ENCODE measurements around the gene PRELP.
"Not testable (repeated sequence)": the region's sequence is repeated elsewhere in the genome, so short reads cannot be mapped to it uniquely, and the experiment has no call there.

The PRELP gene

DNA sequence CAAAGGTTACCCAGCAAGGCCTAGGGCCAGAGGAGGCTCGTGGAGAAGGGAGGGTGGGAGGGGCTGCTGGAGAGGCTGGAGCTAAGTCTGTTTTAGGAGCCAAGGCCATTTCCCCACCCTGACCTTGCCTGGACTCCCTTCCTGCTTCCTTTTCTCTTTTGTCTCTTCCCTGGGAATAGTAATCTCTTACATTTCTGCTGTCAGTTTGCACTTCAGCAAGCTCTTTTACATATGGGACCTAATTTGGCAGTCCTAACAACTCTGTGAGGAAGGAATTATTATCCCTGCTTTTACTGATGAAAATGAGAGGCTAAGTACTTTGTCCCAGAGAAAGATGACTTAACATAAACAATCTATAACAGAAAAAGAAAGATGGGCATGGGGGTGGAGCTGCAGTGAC, 32.2 kb downstream of the PRELP start:
- no peak for DNase-seq (ENCODE audit: low read depth)

DNA sequence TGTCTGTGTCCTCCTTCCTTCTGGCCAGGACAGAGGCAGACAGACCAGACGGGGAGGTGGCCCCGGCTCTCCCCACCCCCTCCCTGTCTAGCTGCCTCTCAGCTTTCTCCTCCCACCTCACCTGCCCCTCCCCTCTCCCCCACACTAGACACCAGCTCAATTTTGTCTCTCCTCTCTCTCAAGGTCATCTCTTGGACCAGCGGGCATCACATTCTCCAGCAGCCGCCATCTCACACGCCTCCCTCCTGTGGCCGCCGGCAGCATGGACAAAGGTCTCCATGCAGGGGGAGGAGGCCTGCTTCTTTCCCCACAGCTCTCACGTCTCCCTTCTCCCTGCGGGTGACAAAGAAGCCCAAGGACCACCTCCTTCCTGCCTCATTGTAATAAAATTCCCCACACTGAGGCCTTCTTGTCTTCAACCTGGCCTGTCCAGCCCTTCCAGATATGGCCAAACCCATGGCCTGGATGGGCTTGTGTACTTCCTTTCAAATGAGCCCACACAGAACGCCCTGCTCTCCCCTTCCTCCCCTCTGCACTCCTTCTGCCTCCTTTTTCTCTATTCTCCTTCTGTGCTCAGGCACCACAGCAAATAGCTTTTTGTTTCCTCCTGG, 33.0 kb downstream of the PRELP start:
- no peak for DNase-seq (ENCODE audit: low read depth)

GRCh38 chr1:203509135-203509534, 33.5 kb downstream of the PRELP start:
- no peak for DNase-seq (ENCODE audit: low read depth)

DNA sequence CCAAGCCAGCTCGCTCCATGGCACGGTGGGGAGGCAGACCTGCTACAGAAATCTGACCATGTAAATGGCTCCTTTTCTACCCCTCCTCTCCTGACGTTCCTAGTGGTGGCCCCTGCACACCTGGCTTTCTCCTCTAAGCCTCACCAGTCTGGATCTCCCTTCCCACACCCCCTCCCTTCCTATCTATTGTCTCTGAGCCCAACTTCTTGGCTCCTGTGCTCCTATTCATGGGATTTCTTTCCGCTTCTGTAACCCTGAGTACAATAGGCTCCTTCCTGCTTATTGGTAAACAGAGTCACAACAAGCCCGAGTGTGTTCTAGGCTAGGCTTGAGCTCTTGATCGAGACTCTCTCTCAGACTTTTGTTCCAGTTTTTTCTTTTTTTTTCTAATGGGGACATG, 35.9 kb downstream of the PRELP start:
- no peak for DNase-seq (ENCODE audit: low read depth)

DNA sequence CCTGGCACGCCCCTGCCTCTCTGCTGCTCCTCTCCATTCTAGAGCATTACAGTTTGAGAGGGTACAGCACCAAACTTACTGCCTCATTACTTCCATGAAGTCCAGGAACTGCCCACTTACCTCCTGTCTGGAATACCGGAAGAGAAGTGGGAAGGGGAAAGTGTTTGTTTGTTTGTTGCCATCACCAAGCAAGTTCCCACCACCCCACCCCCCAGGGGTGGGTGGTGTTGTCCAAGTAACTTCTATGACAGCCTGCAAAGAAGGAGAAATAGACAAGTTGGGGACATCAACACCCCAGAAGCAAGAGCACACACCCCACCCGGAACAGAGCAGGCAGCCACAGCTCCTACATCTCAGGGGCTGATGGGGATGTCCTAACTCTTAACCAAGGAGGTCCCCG, 36.3 kb downstream of the PRELP start:
- no peak for DNase-seq (ENCODE audit: low read depth)

GRCh38 chr1:203512517-203512847, 36.9 kb downstream of the PRELP start:
- no peak for DNase-seq (ENCODE audit: low read depth)

DNA sequence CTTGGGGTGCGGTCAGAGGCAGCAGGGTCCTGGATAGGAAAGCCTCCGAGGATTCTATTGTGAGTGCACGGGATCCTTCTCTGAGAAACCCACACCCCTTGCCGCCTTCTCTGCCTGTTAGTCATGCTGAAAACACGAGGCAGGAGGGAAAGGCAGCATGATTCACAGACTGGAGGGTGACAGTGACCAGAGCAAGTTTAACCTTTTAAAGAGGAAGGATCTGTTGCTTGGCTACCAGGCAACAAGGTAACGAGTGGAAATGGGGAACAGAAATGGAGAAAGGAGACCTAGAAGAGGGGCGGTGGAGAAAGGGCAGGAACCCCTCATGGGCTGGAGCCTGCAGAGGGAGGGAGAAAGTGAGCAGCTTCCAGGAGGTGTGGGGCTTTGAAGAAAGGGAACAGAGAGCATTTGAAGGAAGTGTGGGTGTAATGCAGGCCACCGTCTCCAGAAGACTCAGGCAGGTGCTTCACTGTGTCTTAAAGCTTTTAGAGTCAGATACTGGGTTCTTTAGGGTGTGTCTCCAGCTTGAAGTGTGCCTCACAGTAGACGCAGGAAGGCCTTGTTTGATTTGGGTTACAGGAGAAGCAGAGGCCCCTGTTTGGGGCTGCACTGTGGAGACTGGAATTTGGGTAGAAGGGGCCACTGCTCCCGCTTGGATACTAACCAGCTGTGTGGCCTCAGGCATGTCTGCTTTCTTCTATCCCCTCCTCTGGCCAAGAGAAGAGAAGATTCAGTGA, 37.4 kb downstream of the PRELP start:
- DNase-seq (ENCODE audit: low read depth) = no peak

DNA sequence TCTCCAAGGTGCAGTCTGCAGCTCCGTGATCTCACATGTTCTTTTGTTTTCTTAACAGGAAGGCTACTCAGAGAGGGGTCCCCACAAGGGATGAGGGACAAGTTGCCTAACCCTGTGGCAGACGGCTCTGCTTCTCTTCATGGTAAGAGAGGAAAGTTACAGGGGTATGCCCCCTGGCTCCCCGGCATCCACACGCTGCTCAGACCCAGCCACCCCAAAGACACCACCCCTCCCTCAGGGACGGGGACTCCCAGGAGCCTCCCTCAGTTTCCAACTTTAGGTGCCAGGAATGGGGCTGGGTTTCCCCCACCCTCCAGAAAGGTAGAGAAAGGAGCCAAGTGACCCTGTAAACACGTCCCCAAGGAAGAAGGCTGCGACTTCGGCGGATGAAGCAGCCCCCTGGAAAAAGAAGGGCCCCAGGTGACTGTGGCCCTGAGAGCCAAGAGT, 38.0 kb downstream of the PRELP start:
- DNase-seq (ENCODE audit: low read depth) = no peak

GRCh38 chr1:203516184-203516583, 40.6 kb downstream of the PRELP start:
- DNase-seq (ENCODE audit: low read depth) = no peak

GRCh38 chr1:203516906-203517305, 41.3 kb downstream of the PRELP start:
- DNase-seq (ENCODE audit: low read depth) = no peak

- no peak for DNase-seq (ENCODE audit: low read depth)
Observed at GRCh38 chr1:203517426-203518110, 42.0 kb downstream of the PRELP start.

DNA sequence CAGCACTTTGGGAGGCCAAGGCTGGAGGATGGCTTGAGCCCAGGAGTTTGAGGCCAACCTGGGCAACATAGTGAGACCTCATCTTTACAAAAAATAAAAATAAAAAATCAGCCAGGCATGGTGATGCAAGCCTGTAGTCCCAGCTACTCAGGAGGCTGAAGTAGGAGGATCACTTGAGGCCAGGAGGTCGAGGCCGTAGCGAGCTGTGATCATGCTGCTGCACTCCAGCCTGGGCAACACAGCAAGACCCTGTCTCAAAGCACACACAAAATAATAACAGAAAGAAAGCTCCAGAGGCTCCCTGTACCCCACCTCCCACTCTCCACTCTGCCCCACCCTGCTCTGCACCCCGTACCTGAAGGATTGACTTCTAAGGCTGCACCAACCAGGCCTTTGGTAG, 42.5 kb downstream of the PRELP start:
- DNase-seq (ENCODE audit: low read depth) = not testable (repeated sequence)

- no peak for DNase-seq (ENCODE audit: low read depth)
Observed at GRCh38 chr1:203518541-203518940, 42.9 kb downstream of the PRELP start.

- no peak for DNase-seq (ENCODE audit: low read depth)
Observed at GRCh38 chr1:203519053-203519840, 43.6 kb downstream of the PRELP start.

- no peak for DNase-seq (ENCODE audit: low read depth)
Observed at GRCh38 chr1:203519896-203520295, 44.3 kb downstream of the PRELP start.

- no peak for DNase-seq (ENCODE audit: low read depth)
Observed at GRCh38 chr1:203520315-203520714, 44.7 kb downstream of the PRELP start.

GRCh38 chr1:203521074-203521794, 45.6 kb downstream of the PRELP start:
- no peak for DNase-seq (ENCODE audit: low read depth)

GRCh38 chr1:203521812-203522211, 46.2 kb downstream of the PRELP start:
- no peak for DNase-seq (ENCODE audit: low read depth)

DNA sequence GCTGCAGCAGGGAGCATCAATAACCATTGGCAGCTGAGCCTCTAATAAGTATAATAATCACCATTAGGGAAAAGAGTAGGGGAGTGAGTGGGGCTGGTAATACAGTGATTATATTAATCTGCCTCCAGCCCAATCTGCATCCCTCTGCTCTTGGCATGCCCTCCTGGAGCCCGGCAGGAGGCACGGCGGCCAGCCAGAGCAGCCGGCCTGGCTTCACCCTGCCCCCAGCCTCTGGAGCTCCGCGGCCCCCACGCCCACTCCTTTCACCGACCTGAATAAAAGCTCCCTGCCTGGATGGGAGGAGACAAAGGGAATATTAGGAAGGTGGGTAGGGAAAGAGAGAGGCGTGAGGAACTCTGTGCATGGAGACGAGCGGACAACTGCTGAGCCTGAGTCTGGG, 46.6 kb downstream of the PRELP start:
- DNase-seq (ENCODE audit: low read depth) = no peak

- no peak for DNase-seq (ENCODE audit: low read depth)
Observed at GRCh38 chr1:203523667-203524066, 48.1 kb downstream of the PRELP start.

DNA sequence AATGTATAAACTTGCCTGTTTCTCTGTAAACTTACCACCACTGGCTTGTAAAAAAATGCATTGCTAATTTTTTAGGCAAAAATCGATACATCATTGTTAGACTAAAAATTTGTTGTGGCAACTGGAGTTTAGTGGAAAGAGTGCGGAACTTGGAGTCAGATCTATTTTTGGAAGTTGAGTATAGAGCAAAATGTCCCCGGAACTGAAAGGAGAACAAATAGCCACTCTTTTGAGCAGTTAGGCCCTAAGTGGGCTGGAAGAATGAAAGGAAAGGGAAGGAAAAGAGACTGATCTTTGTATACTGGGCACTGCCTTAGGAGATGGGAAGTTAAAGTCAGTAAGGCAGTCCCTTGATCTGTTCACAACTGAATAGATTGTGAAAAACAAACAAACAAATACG, 48.5 kb downstream of the PRELP start:
- DNase-seq (ENCODE audit: low read depth) = no peak

- DNase-seq (ENCODE audit: low read depth) = no peak
Observed at GRCh38 chr1:203524824-203525223, 49.2 kb downstream of the PRELP start.

Measured in stimulated activated CD8-positive, alpha-beta memory T cell treated with anti-CD3 and anti-CD28 coated beads, Interleukin-12 subunit alpha, Interleukin-12 subunit beta, amount 100 ng/mL, for 1 hour (primary cell).